GM12878 (cell line): ENCODE results near the gene CCSER1. TPM values are rescaled to one million over a fixed set of nuclear protein-coding genes. Genes with fewer than 3 reads are reported as not detected.

ENCODE experiments used
- ATAC-seq: fragments of 200-7000 bp; cut with Tn5 transposase; 3 replicates; pipeline ENCODE4 v1.9.1; 2020; ENCODE audit warnings: mild to moderate bottlenecking, moderate library complexity
- BruUV-seq: library from RNA; stranded (reverse); fragments of 400-500 nt; replicated peaks from 2 replicates; lab custom pipeline; 2021; lab: Mats Ljungman, UMichigan
- CTCF ChIA-PET: fragments of 300-600 bp; sonication (Branson Sonifier 250); formaldehyde crosslinking; extraction: SDS; loops from one replicate; lab custom pipeline; 2021; ENCODE audit warnings: inconsistent platforms; lab: Yijun Ruan, JAX
- POLR2A ChIA-PET: fragments of 350-600 bp; formaldehyde crosslinking; extraction: SDS; loops from one replicate; lab custom pipeline; 2021; ENCODE audit warnings: inconsistent platforms; lab: Charles Lee
- RAD21 ChIA-PET: fragments of 300-600 bp; sonication (Branson Sonifier 250); formaldehyde crosslinking; loops from one replicate; lab custom pipeline; 2023; ENCODE audit warnings: antibody characterized with exemption; ENCODE audit not compliant: unreplicated experiment; lab: Charles Lee
- SMC1A ChIA-PET: fragments of 300-600 bp; sonication (Branson Sonifier 250); formaldehyde crosslinking; loops from one replicate; lab custom pipeline; 2023; ENCODE audit not compliant: unreplicated experiment, uncharacterized antibody; lab: Charles Lee
- DNase-seq: peaks from one replicate; pipeline ENCODE4 v3.0.0-alpha.2; 2011; ENCODE audit warnings: low read depth, low spot score
- FAIRE-seq: peaks from 3 replicates; lab custom pipeline; 2011; peaks lifted over from hg19 to GRCh38; lab: Jason Lieb, UNC
- H2AFZ ChIP-seq: 2 replicates; pipeline ENCODE4 v1.6.0; 2011; ENCODE audit warnings: low read depth, low read length, control low read depth; ENCODE audit not compliant: control insufficient read depth
- H3K27ac ChIP-seq: 2 replicates; pipeline ENCODE4 v1.5.1; 2011; ENCODE audit warnings: control low read depth; ENCODE audit not compliant: control insufficient read depth, insufficient read depth
- H3K27me3 ChIP-seq, 2 experiments: replicated peaks in 1 of 2; 2 replicates each; pipeline versions ENCODE4 v1.6.0 to v1.6.1; 2011; ENCODE audit warnings: low read length in 1 of 2; ENCODE audit not compliant: control insufficient read depth in 2 of 2, insufficient read depth in 2 of 2
- H3K36me3 ChIP-seq, 2 experiments: 2 replicates each; pipeline ENCODE4 v1.5.1; 2011; ENCODE audit warnings: low read length in 1 of 2; ENCODE audit not compliant: control insufficient read depth in 2 of 2, insufficient read depth in 2 of 2
- H3K4me1 ChIP-seq: 2 replicates; pipeline ENCODE4 v1.6.1; 2011; ENCODE audit warnings: mild to moderate bottlenecking, low read length, moderate library complexity, mixed read lengths; ENCODE audit not compliant: control insufficient read depth, insufficient read depth
- H3K4me2 ChIP-seq: 2 replicates; pipeline ENCODE4 v1.6.0; 2011; ENCODE audit warnings: control low read depth; ENCODE audit not compliant: control insufficient read depth, insufficient read depth
- H3K4me3 ChIP-seq: fragments of 200-600 bp; sonication (generic); 2 replicates; pipeline ENCODE4 v1.5.1; 2016
- H3K79me2 ChIP-seq: 2 replicates; pipeline ENCODE4 v1.6.0; 2011; ENCODE audit warnings: low read length; ENCODE audit not compliant: control insufficient read depth, insufficient read depth
- H3K9ac ChIP-seq: 2 replicates; pipeline ENCODE4 v1.8.0; 2011; ENCODE audit warnings: low read length, control low read depth, mixed read lengths; ENCODE audit not compliant: control insufficient read depth, insufficient read depth
- H3K9me3 ChIP-seq: replicated peaks from 3 replicates; pipeline ENCODE4 v1.5.1; 2011; ENCODE audit warnings: mild to moderate bottlenecking, low read length; ENCODE audit not compliant: control insufficient read depth, insufficient read depth
- H4K20me1 ChIP-seq: 2 replicates; pipeline ENCODE4 v1.6.0; 2011; ENCODE audit not compliant: control insufficient read depth, insufficient read depth
- ATF7 ChIP-seq: fragments of 450-650 bp; IDR thresholded peaks from 2 replicates; pipeline ENCODE4 v1.6.1; 2016; ENCODE audit warnings: low read depth, mild to moderate bottlenecking
- BCLAF1 ChIP-seq: fragments of 450-650 bp; IDR thresholded peaks from 2 replicates; pipeline ENCODE4 v1.6.1; 2017; ENCODE audit warnings: antibody characterized with exemption, mild to moderate bottlenecking, moderate library complexity
- CBFB ChIP-seq: IDR thresholded peaks from 2 replicates; pipeline ENCODE4 v1.6.1; 2016; ENCODE audit warnings: antibody characterized with exemption, low read depth
- CTCF ChIP-seq, 3 experiments: IDR thresholded peaks in 2 of 3; conservative IDR thresholded peaks in 1 of 3; 2 replicates each; pipeline ENCODE4 v1.5.1; 2011; ENCODE audit warnings: low read depth in 3 of 3, low read length in 3 of 3, mild to moderate bottlenecking in 3 of 3, control low read depth in 2 of 3, moderate library complexity in 2 of 3, inconsistent platforms in 1 of 3, mixed read lengths in 1 of 3; ENCODE audit not compliant: control insufficient read depth in 2 of 3, insufficient read depth in 1 of 3; ENCODE audit errors: extremely low read depth in 1 of 3
- EGR1 ChIP-seq, 2 experiments: IDR thresholded peaks; 1 replicate in 1 of 2; 2 replicates in 1 of 2; pipeline ENCODE4 v1.6.1; 2011 to 2012; ENCODE audit warnings: low read depth in 2 of 2, low read length in 2 of 2, borderline replicate concordance in 1 of 2, mild to moderate bottlenecking in 1 of 2, moderate library complexity in 1 of 2
- ESRRA ChIP-seq: IDR thresholded peaks from 2 replicates; pipeline ENCODE4 v1.6.1; 2012; ENCODE audit warnings: mild to moderate bottlenecking, low read length, improper control_type of control experiment
- FOXM1 ChIP-seq: IDR thresholded peaks from 2 replicates; pipeline ENCODE4 v1.6.1; 2012; ENCODE audit warnings: low read depth, mild to moderate bottlenecking, inconsistent platforms, low read length, moderate library complexity
- GABPA ChIP-seq: IDR thresholded peaks from 2 replicates; pipeline ENCODE4 v1.6.1; 2014; ENCODE audit warnings: antibody characterized with exemption, low read depth, mild to moderate bottlenecking, inconsistent platforms
- HDAC2 ChIP-seq: fragments of 200-600 bp; sonication (generic); IDR thresholded peaks from 2 replicates; pipeline ENCODE4 v1.6.1; 2017
- NFIC ChIP-seq: IDR thresholded peaks from 2 replicates; pipeline ENCODE4 v1.6.1; 2012; ENCODE audit warnings: low read depth, mild to moderate bottlenecking, inconsistent platforms, low read length, moderate library complexity
- NFYA ChIP-seq: IDR thresholded peaks from 2 replicates; pipeline ENCODE4 v1.6.1; 2011; ENCODE audit warnings: low read depth, mild to moderate bottlenecking, low read length, improper control_type of control experiment, borderline replicate concordance
- POLR2AphosphoS2 ChIP-seq: IDR thresholded peaks from 2 replicates; pipeline ENCODE4 v1.6.1; 2011; ENCODE audit warnings: low read depth, mild to moderate bottlenecking, low read length, improper control_type of control experiment, moderate library complexity
- POU2F2 ChIP-seq: IDR thresholded peaks from 3 replicates; pipeline ENCODE4 v1.6.1; 2011; ENCODE audit warnings: low read depth, mild to moderate bottlenecking, low read length, borderline replicate concordance
- RBBP5 ChIP-seq: fragments of 200-600 bp; sonication (generic); conservative IDR thresholded peaks from 2 replicates; pipeline ENCODE4 v1.6.1; 2016
- RFX5 ChIP-seq: IDR thresholded peaks from 2 replicates; pipeline ENCODE4 v1.6.1; 2011; ENCODE audit warnings: low read depth, low read length, improper control_type of control experiment
- SIX5 ChIP-seq: IDR thresholded peaks from 2 replicates; pipeline ENCODE4 v1.6.1; 2011; ENCODE audit warnings: mild to moderate bottlenecking, low read depth, low read length, moderate library complexity; ENCODE audit not compliant: severe bottlenecking
- USF2 ChIP-seq: IDR thresholded peaks from 2 replicates; pipeline ENCODE4 v1.6.1; 2011; ENCODE audit warnings: low read depth, low read length, improper control_type of control experiment, borderline replicate concordance
- WRNIP1 ChIP-seq: IDR thresholded peaks from 2 replicates; pipeline ENCODE4 v1.6.1; 2011; ENCODE audit warnings: low read depth, low read length, improper control_type of control experiment, borderline replicate concordance
- ZNF207 ChIP-seq: fragments of 450-650 bp; IDR thresholded peaks from 2 replicates; pipeline ENCODE4 v1.6.1; 2014; ENCODE audit warnings: antibody characterized with exemption, mild to moderate bottlenecking, borderline replicate concordance
- ZZZ3 ChIP-seq: IDR thresholded peaks from 2 replicates; pipeline ENCODE4 v1.6.1; 2011; ENCODE audit warnings: low read depth; ENCODE audit not compliant: control insufficient read depth, insufficient read length
- WGBS: methylation state at CpG from one replicate; pipeline ENCODE4 v1.1.6; 2016; ENCODE audit warnings: low lambda C conversion rate; ENCODE audit not compliant: insufficient replicate concordance, insufficient coverage; ENCODE audit errors: missing lambda C conversion rate; 5-methylcytosine and 5-hydroxymethylcytosine counted together
- in situ Hi-C: fragments of 300-500 bp; cut with MboI; formaldehyde crosslinking; loops from 9 replicates; pipeline ENCODE4 v1.14.3; 2018; ENCODE audit warnings: mixed read lengths
- intact Hi-C: fragments of 100-400 bp; cut with micrococcal nuclease; formaldehyde crosslinking; loops from one replicate; pipeline ENCODE4 v1.14.2; 2022; ENCODE audit not compliant: unreplicated experiment
- polyA plus RNA-seq, 11 experiments: library from polyadenylated mRNA; depleted of rRNA in 4 of 11; unstranded in 6 of 11; stranded (reverse) in 5 of 11; fragments of >200 nt; fragmentation: Nextera tagmentation in 4 of 11; fragmentation: Illumina TruSeq in 1 of 11; extraction: Ambion mirVana in 4 of 11; extraction: Trizol in 1 of 11; gene quantifications; 1 replicate in 1 of 11; 2 replicates in 10 of 11; pipeline versions ENCODE4 v1.2.1 to v1.2.3, GENCODE V29; 2011 to 2016; ENCODE audit warnings: inconsistent platforms in 2 of 11, missing spikeins in 2 of 11, low read depth in 1 of 11
- total RNA-seq, 4 experiments: library from RNA; depleted of rRNA in 3 of 4; stranded (reverse); fragments of >200 nt in 3 of 4; fragmentation: Illumina TruSeq in 1 of 4; extraction: Trizol in 1 of 4; gene quantifications; 2 replicates each; pipeline versions ENCODE4 v1.2.1 to v1.2.3, GENCODE V29; 2013 to 2021

The CCSER1 gene
- total and polyA plus RNA-seq, 10 of the 15 experiments (the other 5 are each of a cell fraction or from before 2014, with no cell fraction given): 0.22 to 2.7 (median 1.0) TPM

DNA sequence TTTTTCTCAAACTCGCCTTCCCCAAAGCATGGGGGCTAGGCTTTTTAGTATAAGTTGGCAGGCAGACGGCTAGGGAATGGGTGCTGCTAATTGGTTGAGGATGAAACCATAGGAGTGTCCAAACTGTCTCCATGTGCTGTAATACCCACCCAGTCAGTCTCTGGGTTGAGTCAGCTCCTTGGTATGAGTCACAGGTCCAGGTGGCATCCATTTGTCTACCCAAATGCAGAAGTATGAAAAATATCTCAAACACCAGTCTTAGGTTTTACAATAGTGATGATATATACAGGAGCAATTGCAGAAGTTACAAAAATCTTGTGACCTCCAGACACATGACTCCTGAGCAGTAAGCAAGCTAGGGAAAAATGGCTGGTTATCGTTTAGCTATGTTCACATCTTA, 27.4 kb upstream of the CCSER1 start (continued):
- TF ChIP-seq FOXM1 (no peak), EGR1 (IDR thresholded peaks at IDR 0.05; ENCODE audit: borderline replicate concordance in 1 of 2, low read depth in 2 of 2, low read length in 2 of 2) (no peak), ESRRA (no peak), SIX5 (no peak), GABPA (no peak), BCLAF1 (no peak)

- no peaks in the 10 kb centered on the region for H3K36me3 ChIP-seq
- H3K27ac ChIP-seq: no peak overlapping the region
- POLR2A ChIA-PET: no interaction called here
- SMC1A ChIA-PET: no interaction called here
- H2AFZ ChIP-seq: no peak overlapping the region
- no peak overlapping the region for H3K4me3 ChIP-seq
- FAIRE-seq (no peak), DNase-seq (no peak), ATAC-seq (no peak)
- H3K4me1 ChIP-seq: no peaks in the 10 kb centered on the region
- no peak overlapping the region for H3K9ac ChIP-seq
- intact Hi-C loops: no loop called here
- WGBS: 43% methylated on average over 3 of the region's 3 CpGs
- CTCF ChIA-PET: no interaction called here
- no peaks in the 10 kb centered on the region for H3K9me3 ChIP-seq
- H3K27me3 ChIP-seq: no peaks in the 10 kb centered on the region; a peak in 1 of 4 replicates
- no peak overlapping the region for H3K4me2 ChIP-seq
- in situ Hi-C loops: no loop called here
- no peaks in the 10 kb centered on the region for H3K79me2 ChIP-seq
- RAD21 ChIA-PET: no interaction called here
- no peaks in the 10 kb centered on the region for H4K20me1 ChIP-seq
- BruUV-seq: no TSS peak
- TF ChIP-seq CBFB: no peak
- TF ChIP-seq ATF7: no peak
- TF ChIP-seq CTCF (IDR thresholded peaks at IDR 0.05 in 2 of 3, conservative IDR thresholded peaks at IDR 0.05 in 1 of 3; ENCODE audit: control insufficient read depth in 2 of 3, extremely low read depth in 1 of 3, insufficient read depth in 1 of 3, low read depth in 3 of 3, low read length in 3 of 3): no peak
- no peak for TF ChIP-seq RBBP5
- TF ChIP-seq WRNIP1: no peak
- TF ChIP-seq ZNF207: no peak
- no peak for TF ChIP-seq POLR2AphosphoS2
- TF ChIP-seq POU2F2: no peak
- TF ChIP-seq ZZZ3: no peak
- TF ChIP-seq RFX5: no peak
- no peak for TF ChIP-seq HDAC2
- no peak for TF ChIP-seq USF2
- no peak for TF ChIP-seq NFIC
- TF ChIP-seq NFYA: no peak
Observed at GRCh38 chr4:90103991-90104390, 23.2 kb upstream of the CCSER1 start.
